GM12878 (cell line): ENCODE measurements around the gene LAMB1. TPM values are rescaled to one million over a fixed set of nuclear protein-coding genes. Genes with fewer than 3 reads are reported as not detected.

ENCODE experiments used
- ATAC-seq: fragments of 200-7000 bp; cut with Tn5 transposase; 3 replicates; pipeline ENCODE4 v1.9.1; 2020; ENCODE audit warnings: mild to moderate bottlenecking, moderate library complexity
- BruUV-seq: library from RNA; stranded (reverse); fragments of 400-500 nt; replicated peaks from 2 replicates; lab custom pipeline; 2021; lab: Mats Ljungman, UMichigan
- CTCF ChIA-PET: fragments of 300-600 bp; sonication (Branson Sonifier 250); formaldehyde crosslinking; extraction: SDS; loops from one replicate; lab custom pipeline; 2021; ENCODE audit warnings: inconsistent platforms; lab: Yijun Ruan, JAX
- POLR2A ChIA-PET: fragments of 350-600 bp; formaldehyde crosslinking; extraction: SDS; loops from one replicate; lab custom pipeline; 2021; ENCODE audit warnings: inconsistent platforms; lab: Charles Lee
- RAD21 ChIA-PET: fragments of 300-600 bp; sonication (Branson Sonifier 250); formaldehyde crosslinking; loops from one replicate; lab custom pipeline; 2023; ENCODE audit warnings: antibody characterized with exemption; ENCODE audit not compliant: unreplicated experiment; lab: Charles Lee
- SMC1A ChIA-PET: fragments of 300-600 bp; sonication (Branson Sonifier 250); formaldehyde crosslinking; loops from one replicate; lab custom pipeline; 2023; ENCODE audit not compliant: unreplicated experiment, uncharacterized antibody; lab: Charles Lee
- DNase-seq: peaks from one replicate; pipeline ENCODE4 v3.0.0-alpha.2; 2011; ENCODE audit warnings: low read depth, low spot score
- FAIRE-seq: peaks from 3 replicates; lab custom pipeline; 2011; peaks lifted over from hg19 to GRCh38; lab: Jason Lieb, UNC
- H2AFZ ChIP-seq: 2 replicates; pipeline ENCODE4 v1.6.0; 2011; ENCODE audit warnings: low read depth, low read length, control low read depth; ENCODE audit not compliant: control insufficient read depth
- H3K27ac ChIP-seq: 2 replicates; pipeline ENCODE4 v1.5.1; 2011; ENCODE audit warnings: control low read depth; ENCODE audit not compliant: control insufficient read depth, insufficient read depth
- H3K27me3 ChIP-seq, 2 experiments: replicated peaks in 1 of 2; 2 replicates each; pipeline versions ENCODE4 v1.6.0 to v1.6.1; 2011; ENCODE audit warnings: low read length in 1 of 2; ENCODE audit not compliant: control insufficient read depth in 2 of 2, insufficient read depth in 2 of 2
- H3K36me3 ChIP-seq, 2 experiments: 2 replicates each; pipeline ENCODE4 v1.5.1; 2011; ENCODE audit warnings: low read length in 1 of 2; ENCODE audit not compliant: control insufficient read depth in 2 of 2, insufficient read depth in 2 of 2
- H3K4me1 ChIP-seq: 2 replicates; pipeline ENCODE4 v1.6.1; 2011; ENCODE audit warnings: mild to moderate bottlenecking, low read length, moderate library complexity, mixed read lengths; ENCODE audit not compliant: control insufficient read depth, insufficient read depth
- H3K4me2 ChIP-seq: 2 replicates; pipeline ENCODE4 v1.6.0; 2011; ENCODE audit warnings: control low read depth; ENCODE audit not compliant: control insufficient read depth, insufficient read depth
- H3K4me3 ChIP-seq: fragments of 200-600 bp; sonication (generic); 2 replicates; pipeline ENCODE4 v1.5.1; 2016
- H3K79me2 ChIP-seq: 2 replicates; pipeline ENCODE4 v1.6.0; 2011; ENCODE audit warnings: low read length; ENCODE audit not compliant: control insufficient read depth, insufficient read depth
- H3K9ac ChIP-seq: 2 replicates; pipeline ENCODE4 v1.8.0; 2011; ENCODE audit warnings: low read length, control low read depth, mixed read lengths; ENCODE audit not compliant: control insufficient read depth, insufficient read depth
- H3K9me3 ChIP-seq: replicated peaks from 3 replicates; pipeline ENCODE4 v1.5.1; 2011; ENCODE audit warnings: mild to moderate bottlenecking, low read length; ENCODE audit not compliant: control insufficient read depth, insufficient read depth
- H4K20me1 ChIP-seq: 2 replicates; pipeline ENCODE4 v1.6.0; 2011; ENCODE audit not compliant: control insufficient read depth, insufficient read depth
- ASH2L ChIP-seq: fragments of 300-600, 200-600 bp; sonication (generic); IDR thresholded peaks from 2 replicates; pipeline ENCODE4 v1.6.1; 2017; ENCODE audit warnings: low read depth, mild to moderate bottlenecking, borderline replicate concordance
- BACH1 ChIP-seq: fragments of 450-650 bp; IDR thresholded peaks from 2 replicates; pipeline ENCODE4 v1.6.1; 2017; ENCODE audit warnings: mild to moderate bottlenecking, borderline replicate concordance
- BMI1 ChIP-seq: fragments of 450-650 bp; IDR thresholded peaks from 2 replicates; pipeline ENCODE4 v1.6.1; 2016; ENCODE audit warnings: mild to moderate bottlenecking, moderate library complexity, borderline replicate concordance
- CHD1 ChIP-seq: IDR thresholded peaks from 2 replicates; pipeline ENCODE4 v1.6.1; 2012; ENCODE audit warnings: low read depth, low read length, improper control_type of control experiment
- E2F4 ChIP-seq: IDR thresholded peaks from 2 replicates; pipeline ENCODE4 v1.6.1; 2012; ENCODE audit warnings: low read depth, low read length, improper control_type of control experiment
- EZH2 ChIP-seq: IDR thresholded peaks from 2 replicates; pipeline ENCODE4 v1.6.1; 2012; ENCODE audit warnings: low read depth, mild to moderate bottlenecking, control low read depth, inconsistent platforms, low read length, borderline replicate concordance; ENCODE audit not compliant: control insufficient read depth
- HDAC6 ChIP-seq: fragments of 200-600 bp; sonication (generic); IDR thresholded peaks from one replicate; pipeline ENCODE4 v1.8.0; 2017; ENCODE audit warnings: antibody characterized with exemption; ENCODE audit not compliant: unreplicated experiment
- IRF3 ChIP-seq: fragments of 450-650 bp; IDR thresholded peaks from 2 replicates; pipeline ENCODE4 v1.6.1; 2014; ENCODE audit warnings: mild to moderate bottlenecking
- MTA2 ChIP-seq: fragments of 450-650 bp; IDR thresholded peaks from 2 replicates; pipeline ENCODE4 v1.6.1; 2016; ENCODE audit warnings: low read depth, mild to moderate bottlenecking, moderate library complexity
- MYB ChIP-seq: fragments of 150-350 bp; IDR thresholded peaks from 2 replicates; pipeline ENCODE4 v1.6.1; 2014; ENCODE audit warnings: mild to moderate bottlenecking, low read depth, low read length, borderline replicate concordance
- PAX8 ChIP-seq: fragments of 450-650 bp; IDR thresholded peaks from 2 replicates; pipeline ENCODE4 v1.6.1; 2017; ENCODE audit warnings: mild to moderate bottlenecking, moderate library complexity
- SRF ChIP-seq, 2 experiments: IDR thresholded peaks; 2 replicates each; pipeline ENCODE4 v1.6.1; 2011; ENCODE audit warnings: low read depth in 2 of 2, low read length in 2 of 2, mild to moderate bottlenecking in 1 of 2, moderate library complexity in 1 of 2
- TARDBP ChIP-seq: IDR thresholded peaks from 2 replicates; pipeline ENCODE4 v1.6.1; 2016; ENCODE audit warnings: borderline replicate concordance
- WRNIP1 ChIP-seq: IDR thresholded peaks from 2 replicates; pipeline ENCODE4 v1.6.1; 2011; ENCODE audit warnings: low read depth, low read length, improper control_type of control experiment, borderline replicate concordance
- ZBTB11 ChIP-seq: fragments of 450-650 bp; formaldehyde crosslinking; IDR thresholded peaks from 2 replicates; pipeline ENCODE4 v1.5.0; 2022; ENCODE audit warnings: mild to moderate bottlenecking, missing genetic modification characterization
- ZNF217 ChIP-seq: fragments of 450-650 bp; IDR thresholded peaks from 2 replicates; pipeline ENCODE4 v1.6.1; 2017; ENCODE audit warnings: antibody characterized with exemption, mild to moderate bottlenecking
- WGBS: methylation state at CpG from one replicate; pipeline ENCODE4 v1.1.6; 2016; ENCODE audit warnings: low lambda C conversion rate; ENCODE audit not compliant: insufficient replicate concordance, insufficient coverage; ENCODE audit errors: missing lambda C conversion rate; 5-methylcytosine and 5-hydroxymethylcytosine counted together
- in situ Hi-C: fragments of 300-500 bp; cut with MboI; formaldehyde crosslinking; loops from 9 replicates; pipeline ENCODE4 v1.14.3; 2018; ENCODE audit warnings: mixed read lengths
- intact Hi-C: fragments of 100-400 bp; cut with micrococcal nuclease; formaldehyde crosslinking; loops from one replicate; pipeline ENCODE4 v1.14.2; 2022; ENCODE audit not compliant: unreplicated experiment
- polyA plus RNA-seq, 11 experiments: library from polyadenylated mRNA; depleted of rRNA in 4 of 11; unstranded in 6 of 11; stranded (reverse) in 5 of 11; fragments of >200 nt; fragmentation: Nextera tagmentation in 4 of 11; fragmentation: Illumina TruSeq in 1 of 11; extraction: Ambion mirVana in 4 of 11; extraction: Trizol in 1 of 11; gene quantifications; 1 replicate in 1 of 11; 2 replicates in 10 of 11; pipeline versions ENCODE4 v1.2.1 to v1.2.3, GENCODE V29; 2011 to 2016; ENCODE audit warnings: inconsistent platforms in 2 of 11, missing spikeins in 2 of 11, low read depth in 1 of 11
- total RNA-seq, 4 experiments: library from RNA; depleted of rRNA in 3 of 4; stranded (reverse); fragments of >200 nt in 3 of 4; fragmentation: Illumina TruSeq in 1 of 4; extraction: Trizol in 1 of 4; gene quantifications; 2 replicates each; pipeline versions ENCODE4 v1.2.1 to v1.2.3, GENCODE V29; 2013 to 2021

Gene LAMB1
- total and polyA plus RNA-seq, 10 of the 15 experiments (the other 5 are each of a cell fraction or from before 2014, with no cell fraction given), result 0.05 to 2.2 (median 1.2) TPM; not detected in 4

GRCh38 chr7:107977048-107977447, 25.9 kb downstream of the LAMB1 start:
- no peak for DNase-seq
- Histone ChIP-seq H3K27ac (no peak overlapping the region), H3K79me2 (no peaks in the 10 kb centered on the region), H3K9me3 (no peaks in the 10 kb centered on the region), H4K20me1 (no peaks in the 10 kb centered on the region), H3K9ac (no peak overlapping the region), H3K36me3 (no peaks in the 10 kb centered on the region), H2AFZ (no peak overlapping the region), H3K4me1 (no peaks in the 10 kb centered on the region), H3K4me2 (no peak overlapping the region), H3K27me3 (peaks cover 0 to 1% of the 10 kb centered on the region in 2 experiments; a peak in 2 of 4 replicates), H3K4me3 (no peak overlapping the region)
- intact Hi-C loops, result no loop called here
- SMC1A ChIA-PET, result no interaction called here
- ATAC-seq, result no peak
- RAD21 ChIA-PET, result no interaction called here
- POLR2A ChIA-PET, result no interaction called here
- no TSS peak for BruUV-seq
- FAIRE-seq, result no peak
- TF ChIP-seq HDAC6 (no peak), ASH2L (no peak), SRF (IDR thresholded peaks at IDR 0.05; ENCODE audit: low read depth in 2 of 2, low read length in 2 of 2) (no peak), E2F4 (no peak), CHD1 (no peak), IRF3 (no peak), WRNIP1 (no peak), ZNF217 (no peak), PAX8 (no peak), MTA2 (no peak), EZH2 (no peak), ZBTB11 (no peak), TARDBP (no peak), BMI1 (no peak), BACH1 (no peak), MYB (no peak)
- CTCF ChIA-PET, result interaction anchor here (1.0 kb wide), 1 partner anchor 15 kb away, joined by 3 read pairs; no protein-coding TSS in a partner anchor
- in situ Hi-C loops, result no loop called here
- 63% methylated on average over 4 of the region's 4 CpGs for WGBS
